Sigmoid colon (tissue), 4 donors: ENCODE data around the gene LILRA2.

Experiments
- CTCF ChIP-seq, 4 experiments: fragments of 450-650 bp in 3 of 4; fragments of 200-600 bp in 1 of 4; IDR thresholded peaks; one replicate each; pipeline ENCODE4 v1.5.1; 2016 to 2019; ENCODE audit warnings: antibody characterized with exemption in 4 of 4, mild to moderate bottlenecking in 3 of 4, moderate library complexity in 2 of 4
- EP300 ChIP-seq, 4 donors: sonication (generic); formaldehyde crosslinking; IDR thresholded peaks; one replicate each; pipeline ENCODE4 v1.6.1; 2017; ENCODE audit warnings: antibody characterized with exemption in 4 of 4
- POLR2A ChIP-seq, 2 donors: fragments of 450-650 bp; IDR thresholded peaks; one replicate each; pipeline ENCODE4 v1.6.1; 2016; ENCODE audit warnings: antibody characterized with exemption in 2 of 2, mild to moderate bottlenecking in 2 of 2, moderate library complexity in 2 of 2
- POLR2AphosphoS5 ChIP-seq, 4 donors: sonication (generic); formaldehyde crosslinking; IDR thresholded peaks; one replicate each; pipeline ENCODE4 v1.6.1; 2017; ENCODE audit warnings: antibody characterized with exemption in 4 of 4

DNA sequence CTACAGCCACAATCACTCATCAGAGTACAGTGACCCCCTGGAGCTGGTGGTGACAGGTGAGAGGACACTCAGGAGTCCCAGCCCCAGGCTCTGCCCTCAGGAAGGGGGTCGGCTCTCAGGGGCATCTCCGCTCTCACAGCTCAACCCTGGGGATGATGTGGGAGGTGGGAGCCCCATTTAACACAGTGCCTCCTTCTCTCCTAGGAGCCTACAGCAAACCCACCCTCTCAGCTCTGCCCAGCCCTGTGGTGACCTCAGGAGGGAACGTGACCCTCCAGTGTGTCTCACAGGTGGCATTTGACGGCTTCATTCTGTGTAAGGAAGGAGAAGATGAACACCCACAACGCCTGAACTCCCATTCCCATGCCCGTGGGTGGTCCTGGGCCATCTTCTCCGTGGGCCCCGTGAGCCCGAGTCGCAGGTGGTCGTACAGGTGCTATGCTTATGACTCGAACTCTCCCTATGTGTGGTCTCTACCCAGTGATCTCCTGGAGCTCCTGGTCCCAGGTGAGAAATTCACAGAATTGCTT is 1.0 kb downstream of the LILRA2 start:
- TF ChIP-seq CTCF (IDR thresholded peaks at IDR 0.05) = no peak
- TF ChIP-seq POLR2A (IDR thresholded peaks at IDR 0.05) = no peak
- no peak for TF ChIP-seq POLR2AphosphoS5 (IDR thresholded peaks at IDR 0.05)
- TF ChIP-seq EP300 (IDR thresholded peaks at IDR 0.05) = no peak
